Measurements from ENCODE around the gene BAMBI.

- TF ChIP-seq CTCF (IDR thresholded peaks at IDR 0.05; ENCODE audit: poor library complexity, severe bottlenecking) (no peak), TAF1 (IDR thresholded peaks at IDR 0.05; ENCODE audit: low read depth) (no peak)
Observed at GRCh38 chr10:28694530-28694929, 17.2 kb downstream of the BAMBI start.
